ENCODE measurements around the gene TNFSF15. TPM values are rescaled to one million over a fixed set of nuclear protein-coding genes. Genes with fewer than 3 reads are reported as not detected.

Gene TNFSF15
- total RNA-seq, 1 experiment from 2014 or later = 0.55 TPM

DNA sequence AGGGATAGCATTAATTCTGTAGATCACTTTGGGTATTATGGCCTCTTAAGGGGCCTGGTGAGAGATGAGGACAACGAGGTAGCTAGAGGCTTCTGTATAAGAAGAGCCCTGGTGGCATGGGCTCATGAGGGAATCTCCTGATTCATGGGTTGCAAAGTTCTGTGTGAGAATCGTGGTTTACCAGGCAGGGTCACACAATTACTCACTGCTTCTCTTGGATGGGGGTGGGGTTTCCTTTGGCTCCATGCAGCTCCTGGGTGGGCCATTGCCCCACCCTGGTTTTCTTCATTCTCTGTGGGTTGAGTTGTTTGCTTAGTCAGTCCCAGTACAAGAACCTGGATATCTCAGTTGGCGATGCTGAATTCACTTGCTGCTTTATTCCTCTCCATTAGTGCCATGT is 30.9 kb upstream of the TNFSF15 start:
- no peaks in the 10 kb centered on the region for H3F3A ChIP-seq (ENCODE audit: insufficient read depth, low read depth)
- no peak overlapping the region for H3K4me3 ChIP-seq
- TF ChIP-seq CTCF (conservative IDR thresholded peaks at IDR 0.05) = no peak
- TF ChIP-seq EZH2 (IDR thresholded peaks at IDR 0.05; ENCODE audit: low read depth) = no peak
- no peak overlapping the region for H2AFZ ChIP-seq
- H3K4me2 ChIP-seq = no peak overlapping the region
- no peaks in the 10 kb centered on the region for H3K79me2 ChIP-seq (ENCODE audit: low read depth)
- no peaks in the 10 kb centered on the region for H3K9me3 ChIP-seq (ENCODE audit: insufficient read depth, low read depth)
- H3K27ac ChIP-seq = no peak overlapping the region
- no peaks in the 10 kb centered on the region for H3K36me3 ChIP-seq (ENCODE audit: low read depth)
- CTCF ChIA-PET = no interaction called here
- H4K20me1 ChIP-seq (ENCODE audit: insufficient read depth) = no peaks in the 10 kb centered on the region
- H3K27me3 ChIP-seq (ENCODE audit: insufficient read depth, low read depth) = 0 out of 2 replicates have a peak, but pooled peaks cover 3% of the 10 kb centered on the region
- no peaks in the 10 kb centered on the region for H3K4me1 ChIP-seq (replicated peaks; ENCODE audit: insufficient read depth)
- no peak for DNase-seq
- no peaks in the 10 kb centered on the region for H3K9me2 ChIP-seq (ENCODE audit: insufficient read depth)
- POLR2A ChIA-PET (ENCODE audit: unreplicated experiment) = no interaction called here
- intact Hi-C loops (cut with micrococcal nuclease; ENCODE audit: unreplicated experiment) = no loop called here
- no TSS peak for BruUV-seq (replicated peaks)

- H2AFZ ChIP-seq = no peak overlapping the region
- intact Hi-C loops (cut with micrococcal nuclease; ENCODE audit: unreplicated experiment) = no loop called here
- H3K27me3 ChIP-seq (ENCODE audit: insufficient read depth, low read depth) = 0 out of 2 replicates have a peak, but pooled peaks cover 6% of the 10 kb centered on the region
- no peak overlapping the region for H3K4me3 ChIP-seq
- no peaks in the 10 kb centered on the region for H3K4me1 ChIP-seq (replicated peaks; ENCODE audit: insufficient read depth)
- TF ChIP-seq EZH2 (IDR thresholded peaks at IDR 0.05; ENCODE audit: low read depth) = no peak
- TF ChIP-seq CTCF (conservative IDR thresholded peaks at IDR 0.05) = no peak
- DNase-seq = no peak
- BruUV-seq (replicated peaks) = no TSS peak
- no peaks in the 10 kb centered on the region for H3K9me2 ChIP-seq (ENCODE audit: insufficient read depth)
- no peak overlapping the region for H3K4me2 ChIP-seq
- POLR2A ChIA-PET (ENCODE audit: unreplicated experiment) = no interaction called here
- H3K9me3 ChIP-seq (ENCODE audit: insufficient read depth, low read depth) = no peaks in the 10 kb centered on the region
- CTCF ChIA-PET = no interaction called here
- H3F3A ChIP-seq (ENCODE audit: insufficient read depth, low read depth) = no peaks in the 10 kb centered on the region
- H3K79me2 ChIP-seq (ENCODE audit: low read depth) = no peaks in the 10 kb centered on the region
- H3K36me3 ChIP-seq (ENCODE audit: low read depth) = no peaks in the 10 kb centered on the region
- H3K27ac ChIP-seq = no peak overlapping the region
- no peaks in the 10 kb centered on the region for H4K20me1 ChIP-seq (ENCODE audit: insufficient read depth)
Observed at GRCh38 chr9:114834386-114834785, 28.5 kb upstream of the TNFSF15 start.

GRCh38 chr9:114830546-114830945 is 24.7 kb upstream of the TNFSF15 start:
- no peak for DNase-seq
- ChIA-PET CTCF (interaction anchor here (0.6 kb wide), 1 partner anchor 140 kb away, joined by 4 read pairs; no protein-coding TSS in a partner anchor), POLR2A (ENCODE audit: unreplicated experiment) (no interaction called here)
- Histone ChIP-seq H2AFZ (no peak overlapping the region), H3K79me2 (ENCODE audit: low read depth) (no peaks in the 10 kb centered on the region), H3K27ac (no peak overlapping the region), H3K4me3 (no peak overlapping the region), H3K4me1 (replicated peaks; ENCODE audit: insufficient read depth) (no peaks in the 10 kb centered on the region), H3K9me3 (ENCODE audit: insufficient read depth, low read depth) (no peaks in the 10 kb centered on the region), H3K36me3 (ENCODE audit: low read depth) (no peaks in the 10 kb centered on the region), H3K9me2 (ENCODE audit: insufficient read depth) (no peaks in the 10 kb centered on the region), H3F3A (ENCODE audit: insufficient read depth, low read depth) (no peaks in the 10 kb centered on the region), H4K20me1 (ENCODE audit: insufficient read depth) (no peaks in the 10 kb centered on the region), H3K4me2 (no peak overlapping the region), H3K27me3 (ENCODE audit: insufficient read depth, low read depth) (0 out of 2 replicates have a peak, but pooled peaks cover 6% of the 10 kb centered on the region)
- BruUV-seq (replicated peaks) = no TSS peak
- intact Hi-C loops (cut with micrococcal nuclease; ENCODE audit: unreplicated experiment) = no loop called here
- TF ChIP-seq EZH2 (IDR thresholded peaks at IDR 0.05; ENCODE audit: low read depth) = no peak
- no peak for TF ChIP-seq CTCF (conservative IDR thresholded peaks at IDR 0.05)

Measured in PC-9 (cell line).